ENCODE measurements around the gene FAT1. TPM values are rescaled to one million over a fixed set of nuclear protein-coding genes. Genes with fewer than 3 reads are reported as not detected.
A peak's percentile ranks its signal among the peaks of the same experiment; 100 is the strongest.

Gene FAT1
- total RNA-seq, 1 experiment from 2014 or later = 107 TPM

- CTCF ChIA-PET = no interaction called here
- TF ChIP-seq EZH2 (IDR thresholded peaks at IDR 0.05; ENCODE audit: borderline replicate concordance, low read depth, low read length, poor library complexity, severe bottlenecking) (no peak), CTCF (conservative IDR thresholded peaks at IDR 0.05; ENCODE audit: low read depth, low read length) (peak; percentile 52)
- no peaks in the 10 kb centered on the region for H3K36me3 ChIP-seq (ENCODE audit: insufficient read depth, low read length, poor library complexity, severe bottlenecking)
- intact Hi-C loops (cut with micrococcal nuclease; ENCODE audit: unreplicated experiment) = loop anchor here (1.0 to 5.0 kb wide), 2 partner anchors 82 to 257 kb away; no protein-coding TSS in a partner anchor
- POLR2A ChIA-PET (ENCODE audit: low non-redundant PET) = no interaction called here
- peaks cover 6% of the 10 kb centered on the region for H3K4me1 ChIP-seq (ENCODE audit: insufficient read depth, low read length, poor library complexity, severe bottlenecking)
- no peak overlapping the region for H3K27ac ChIP-seq (ENCODE audit: low read depth, low read length, poor library complexity, severe bottlenecking)
- H3K9me3 ChIP-seq (ENCODE audit: low read depth, low read length, poor library complexity, severe bottlenecking) = no peaks in the 10 kb centered on the region
- no TSS peak for BruUV-seq (replicated peaks)
- H3K4me3 ChIP-seq (ENCODE audit: low read depth, low read length, poor library complexity, severe bottlenecking) = peak overlapping the region; percentile 61
- DNase-seq (ENCODE audit: low spot score) = peak; percentile 68
- H3K27me3 ChIP-seq (replicated peaks; ENCODE audit: insufficient read depth, low read depth, low read length, poor library complexity) = peaks cover 5% of the 10 kb centered on the region
Observed at GRCh38 chr4:186554539-186554913, 169.1 kb downstream of the FAT1 start.

- Histone ChIP-seq H3K36me3 (ENCODE audit: insufficient read depth, low read length, poor library complexity, severe bottlenecking) (no peaks in the 10 kb centered on the region), H3K4me3 (ENCODE audit: low read depth, low read length, poor library complexity, severe bottlenecking) (no peak overlapping the region), H3K27ac (ENCODE audit: low read depth, low read length, poor library complexity, severe bottlenecking) (no peak overlapping the region), H3K9me3 (ENCODE audit: low read depth, low read length, poor library complexity, severe bottlenecking) (no peaks in the 10 kb centered on the region), H3K4me1 (ENCODE audit: insufficient read depth, low read length, poor library complexity, severe bottlenecking) (peaks cover 6% of the 10 kb centered on the region), H3K27me3 (replicated peaks; ENCODE audit: insufficient read depth, low read depth, low read length, poor library complexity) (peaks cover 5% of the 10 kb centered on the region)
- intact Hi-C loops (cut with micrococcal nuclease; ENCODE audit: unreplicated experiment) = loop anchor here (1.0 to 5.0 kb wide), 2 partner anchors 81 to 256 kb away; no protein-coding TSS in a partner anchor
- ChIA-PET CTCF (no interaction called here), POLR2A (ENCODE audit: low non-redundant PET) (interaction anchor here (0.6 kb wide), 1 partner anchor 235 kb away, joined by 3 read pairs; no protein-coding TSS in a partner anchor)
- DNase-seq (ENCODE audit: low spot score) = no peak
- TF ChIP-seq EZH2 (IDR thresholded peaks at IDR 0.05; ENCODE audit: borderline replicate concordance, low read depth, low read length, poor library complexity, severe bottlenecking) (no peak), CTCF (conservative IDR thresholded peaks at IDR 0.05; ENCODE audit: low read depth, low read length) (no peak)
- BruUV-seq (replicated peaks) = no TSS peak
Observed at GRCh38 chr4:186553717-186554116, 169.9 kb downstream of the FAT1 start.

GRCh38 chr4:186551849-186552248, 171.8 kb downstream of the FAT1 start:
- no TSS peak for BruUV-seq (replicated peaks)
- intact Hi-C loops (cut with micrococcal nuclease; ENCODE audit: unreplicated experiment) = loop anchor here (5.0 kb wide), 1 partner anchor 80 kb away; no protein-coding TSS in a partner anchor
- POLR2A ChIA-PET (ENCODE audit: low non-redundant PET) = no interaction called here
- no peaks in the 10 kb centered on the region for H3K9me3 ChIP-seq (ENCODE audit: low read depth, low read length, poor library complexity, severe bottlenecking)
- DNase-seq (ENCODE audit: low spot score) = no peak
- no peaks in the 10 kb centered on the region for H3K4me1 ChIP-seq (ENCODE audit: insufficient read depth, low read length, poor library complexity, severe bottlenecking)
- peaks cover 5% of the 10 kb centered on the region for H3K27me3 ChIP-seq (replicated peaks; ENCODE audit: insufficient read depth, low read depth, low read length, poor library complexity)
- H3K36me3 ChIP-seq (ENCODE audit: insufficient read depth, low read length, poor library complexity, severe bottlenecking) = no peaks in the 10 kb centered on the region
- CTCF ChIA-PET = no interaction called here
- H3K27ac ChIP-seq (ENCODE audit: low read depth, low read length, poor library complexity, severe bottlenecking) = no peak overlapping the region
- TF ChIP-seq CTCF (conservative IDR thresholded peaks at IDR 0.05; ENCODE audit: low read depth, low read length) (no peak), EZH2 (IDR thresholded peaks at IDR 0.05; ENCODE audit: borderline replicate concordance, low read depth, low read length, poor library complexity, severe bottlenecking) (no peak)
- no peak overlapping the region for H3K4me3 ChIP-seq (ENCODE audit: low read depth, low read length, poor library complexity, severe bottlenecking)

Measured in A673 (cell line).